ENCODE measurements around the gene RAB1B.

The RAB1B gene

DNA sequence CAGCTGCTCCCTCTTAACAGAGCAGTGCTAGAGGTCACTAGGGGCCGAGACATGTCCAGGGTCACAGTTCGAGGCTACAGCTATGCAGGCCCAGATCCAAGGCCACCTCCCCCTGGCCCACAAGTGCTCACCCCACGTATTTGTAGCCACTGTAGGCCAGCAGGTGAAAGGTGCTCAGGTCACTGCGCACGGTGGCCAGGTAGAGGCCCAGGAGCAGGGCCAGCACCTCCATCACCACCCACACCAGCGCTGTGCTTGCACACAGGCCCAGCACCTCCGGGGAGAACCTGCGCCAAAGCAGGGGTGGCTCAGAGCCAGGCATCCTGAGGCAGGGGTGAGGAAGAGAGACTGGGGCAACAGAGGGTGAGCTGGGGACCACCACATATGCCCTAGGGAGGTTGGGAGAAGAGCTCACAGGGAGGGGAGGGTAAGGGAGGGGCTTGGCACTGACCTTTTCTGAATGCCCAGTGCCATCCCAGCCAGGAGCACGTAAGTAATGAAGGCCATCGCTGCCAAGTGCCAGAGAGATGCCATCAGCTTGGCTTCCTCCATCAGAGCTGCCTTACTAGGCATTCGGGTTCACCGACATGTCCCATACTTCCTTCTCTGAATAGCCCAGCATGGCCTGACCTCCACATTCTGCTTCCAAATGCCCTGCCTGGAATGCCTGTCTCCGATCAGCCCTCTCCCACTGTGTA is 17.0 kb downstream of the RAB1B start:
- no peak for DNase-seq

DNA sequence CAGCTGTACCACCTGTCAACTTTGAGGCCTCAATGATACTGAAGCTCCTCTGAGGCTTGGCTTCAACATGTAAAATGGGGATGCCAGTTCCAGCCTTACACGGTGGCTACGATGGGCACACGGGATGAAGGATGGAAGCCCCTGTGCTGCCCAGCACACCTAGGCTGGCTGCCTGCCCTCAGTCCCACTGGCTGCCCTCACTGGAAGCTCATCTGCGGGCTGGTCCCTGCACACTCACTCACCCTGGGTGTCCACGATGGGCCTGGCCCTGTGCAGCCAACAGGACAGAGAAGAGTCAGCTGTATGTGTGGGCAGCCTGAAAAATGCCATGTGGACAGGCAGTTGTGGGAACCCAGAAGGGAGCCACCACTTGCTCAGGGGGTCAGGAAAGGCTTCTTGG is 18.3 kb downstream of the RAB1B start:
- DNase-seq = no peak

DNA sequence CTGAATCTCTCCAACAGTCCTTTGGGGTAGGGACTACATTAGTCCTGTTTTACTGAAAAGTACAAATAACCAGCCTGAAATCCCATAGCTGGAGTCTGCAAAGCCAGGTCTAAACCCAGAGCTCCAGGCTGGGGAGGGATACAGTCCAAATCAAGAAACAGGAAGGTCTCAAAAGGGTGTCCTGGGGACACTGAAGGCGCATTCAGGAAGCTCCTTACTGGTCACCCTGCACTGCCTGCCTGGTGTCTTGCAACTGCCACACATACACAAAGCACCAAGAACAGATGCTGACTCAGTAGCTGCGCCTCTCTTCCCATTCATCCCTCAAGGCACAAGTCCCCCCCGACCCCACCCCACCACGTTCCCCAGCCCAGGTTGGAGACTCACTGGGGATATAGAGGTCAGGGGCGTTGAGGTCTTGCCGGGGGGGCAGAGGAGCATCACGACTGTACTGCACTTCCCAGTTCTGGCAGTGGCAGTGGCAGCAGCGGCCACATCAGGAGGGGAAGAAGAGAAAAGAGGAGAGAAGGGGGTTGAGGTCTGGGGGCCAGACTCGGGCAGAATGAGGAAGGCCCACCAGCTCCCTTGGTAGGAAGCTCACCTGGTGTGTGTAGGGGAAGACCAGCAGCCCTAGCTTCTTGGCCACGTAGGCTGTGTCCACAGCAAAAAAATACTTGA is 18.9 kb downstream of the RAB1B start:
- no peak for DNase-seq

DNA sequence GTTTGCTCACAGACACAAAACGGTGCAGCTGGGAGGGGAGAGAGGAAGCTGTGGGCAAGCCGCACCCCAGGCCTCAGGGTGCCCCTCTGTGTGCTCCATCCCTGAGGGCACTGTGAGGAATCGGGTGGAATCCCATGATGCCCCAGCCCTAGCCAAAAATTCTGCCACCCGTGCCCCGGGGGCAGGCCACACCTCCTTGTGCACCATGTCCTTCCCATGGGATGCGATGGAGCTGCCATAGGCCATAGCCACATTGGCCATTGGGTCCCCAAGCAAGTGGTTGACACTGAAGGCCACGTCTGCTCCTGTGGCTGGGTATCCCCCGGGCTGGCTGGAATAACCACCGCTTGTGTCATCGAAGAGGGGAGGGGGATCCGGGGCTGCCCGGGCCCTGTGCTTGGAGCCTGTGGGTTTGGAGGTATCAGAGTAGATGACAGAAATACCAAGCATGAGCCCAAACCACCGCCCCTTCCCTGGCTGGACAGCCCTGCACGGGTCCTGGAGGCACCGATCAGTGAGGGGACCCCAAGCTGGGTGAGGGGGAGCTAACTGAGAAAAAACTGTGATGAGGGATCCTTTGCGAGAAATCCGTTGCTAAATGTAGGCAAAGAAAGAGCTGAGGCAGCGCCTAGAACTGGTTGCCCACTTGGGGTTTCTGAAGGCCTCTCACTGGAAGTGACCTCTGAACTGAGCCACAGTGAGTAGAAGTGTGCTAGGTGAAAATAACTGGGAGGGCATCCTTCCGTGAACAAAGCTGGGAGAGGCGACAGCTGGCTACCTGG is 19.6 kb downstream of the RAB1B start:
- DNase-seq = no peak

DNA sequence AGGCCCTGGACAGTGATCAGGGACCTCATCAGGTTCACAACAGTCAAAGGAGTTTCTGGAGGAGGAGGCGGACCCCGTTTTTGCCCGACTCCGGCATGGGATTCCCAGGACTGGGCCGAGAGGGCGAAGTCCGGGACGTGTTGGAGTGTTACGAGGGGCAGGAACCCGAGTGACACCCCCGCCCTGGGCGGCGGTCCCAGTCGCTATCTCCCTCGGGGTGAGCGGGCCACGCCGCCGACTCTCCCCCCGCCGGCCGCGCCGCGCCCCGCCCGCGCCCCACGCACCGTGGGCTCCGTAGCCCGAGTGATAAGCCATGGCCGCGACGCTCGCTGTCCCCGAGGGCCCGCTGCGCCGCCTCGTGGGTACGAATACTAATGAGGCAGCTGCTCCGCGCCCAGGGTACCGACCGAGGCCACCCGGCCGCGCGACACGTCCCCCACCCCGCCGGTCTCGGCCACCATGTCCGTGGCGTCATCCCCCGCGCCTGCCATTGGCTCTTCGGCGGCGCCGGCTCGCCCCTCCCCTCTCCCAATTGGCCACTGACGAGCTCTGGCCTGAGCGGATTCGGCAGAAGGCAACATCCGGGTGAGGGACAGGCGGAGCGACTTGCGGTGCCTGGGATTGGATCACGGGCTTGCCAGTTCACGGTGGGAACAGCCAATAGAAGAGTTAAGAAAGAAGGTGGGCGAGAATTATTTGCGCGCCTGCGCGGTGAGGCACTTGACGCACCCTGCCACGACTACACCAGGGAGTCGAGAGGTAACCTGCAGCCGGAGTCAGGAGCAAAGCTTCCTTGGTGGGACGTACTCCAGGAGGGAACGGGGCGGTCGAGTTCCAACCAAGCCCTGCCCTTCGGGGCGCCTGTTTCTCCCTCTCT is 20.5 kb downstream of the RAB1B start, which contains the start of gene YIF1A:
Gene YIF1A, minus strand, starts transcription at position 473 of the 877 bp plus-strand sequence. Its CDS starts 158 bp downstream, at position 315.
- peak; percentile 98 to 99 for DNase-seq

DNA sequence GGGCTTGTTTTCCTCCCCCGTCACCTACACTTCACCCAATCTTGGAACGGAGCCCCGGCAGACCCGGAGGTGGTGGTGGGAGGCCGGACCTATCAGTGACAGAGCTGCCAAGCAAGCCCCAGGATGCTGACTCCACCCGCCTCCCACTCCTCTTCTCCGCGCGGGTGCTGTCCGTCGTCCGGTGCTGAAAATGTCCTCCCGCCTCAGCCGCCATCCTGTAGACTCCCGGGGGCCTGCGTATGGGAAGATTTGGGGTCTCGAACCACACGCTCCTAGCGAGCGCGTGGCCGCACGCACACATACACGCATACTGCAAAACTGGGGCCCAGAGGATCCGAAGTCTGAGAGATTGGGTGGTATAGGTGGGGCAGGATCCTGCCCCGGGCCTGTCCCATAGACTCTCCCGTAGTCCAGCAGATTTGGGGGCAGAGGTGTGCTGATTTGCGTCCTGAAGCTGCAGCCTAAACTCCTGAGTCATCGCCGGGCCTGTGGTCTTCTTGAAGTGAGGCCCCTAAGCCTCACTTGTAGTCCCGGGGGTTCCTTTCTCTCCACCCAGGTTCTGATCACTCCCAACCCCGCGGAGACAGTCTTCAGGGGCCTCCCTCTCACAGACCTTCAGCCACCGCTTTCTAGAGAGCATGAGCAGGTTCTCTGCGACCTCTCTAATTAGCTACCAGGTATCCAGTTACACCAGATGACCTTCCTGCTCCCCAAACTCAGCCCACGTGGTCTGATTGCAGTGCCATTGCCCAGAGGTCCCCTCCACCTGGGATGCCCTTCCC is 21.3 kb downstream of the RAB1B start:
- no peak for DNase-seq

DNA sequence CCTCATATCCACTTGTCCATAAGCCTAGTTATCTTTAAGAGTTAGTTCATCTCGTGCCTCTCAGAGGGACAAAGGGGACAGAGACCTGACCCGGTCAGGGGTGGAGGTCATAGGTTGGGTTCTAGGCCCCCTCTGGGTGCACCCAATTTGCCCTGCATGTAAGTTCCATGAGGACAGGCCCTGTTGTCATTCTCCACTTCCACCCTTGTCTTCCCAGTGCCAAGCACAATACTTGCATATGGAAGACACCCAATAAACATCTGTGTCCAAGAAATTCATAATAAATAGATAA is 21.8 kb downstream of the RAB1B start:
- no peak for DNase-seq

DNA sequence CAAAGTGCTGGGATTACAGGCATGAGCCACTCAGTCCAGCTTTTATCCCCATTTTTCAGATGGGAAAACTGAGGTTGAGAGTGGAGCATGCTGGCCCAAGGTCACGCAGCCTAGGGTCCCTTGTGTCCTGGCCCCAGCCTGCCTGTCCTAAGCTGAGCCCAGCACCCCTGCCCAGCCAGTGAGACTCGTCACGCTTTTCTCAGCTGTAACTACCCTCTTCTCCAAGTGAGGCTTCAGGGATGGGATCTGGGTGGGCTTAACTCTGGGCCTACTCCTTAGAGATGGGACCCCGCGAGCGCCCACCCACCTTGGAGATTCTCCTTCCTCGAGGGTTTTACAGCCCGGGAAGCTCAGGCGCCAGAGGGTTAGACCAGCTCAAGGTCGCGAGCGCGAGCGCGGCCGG is 22.9 kb downstream of the RAB1B start:
- no peak for DNase-seq

DNA sequence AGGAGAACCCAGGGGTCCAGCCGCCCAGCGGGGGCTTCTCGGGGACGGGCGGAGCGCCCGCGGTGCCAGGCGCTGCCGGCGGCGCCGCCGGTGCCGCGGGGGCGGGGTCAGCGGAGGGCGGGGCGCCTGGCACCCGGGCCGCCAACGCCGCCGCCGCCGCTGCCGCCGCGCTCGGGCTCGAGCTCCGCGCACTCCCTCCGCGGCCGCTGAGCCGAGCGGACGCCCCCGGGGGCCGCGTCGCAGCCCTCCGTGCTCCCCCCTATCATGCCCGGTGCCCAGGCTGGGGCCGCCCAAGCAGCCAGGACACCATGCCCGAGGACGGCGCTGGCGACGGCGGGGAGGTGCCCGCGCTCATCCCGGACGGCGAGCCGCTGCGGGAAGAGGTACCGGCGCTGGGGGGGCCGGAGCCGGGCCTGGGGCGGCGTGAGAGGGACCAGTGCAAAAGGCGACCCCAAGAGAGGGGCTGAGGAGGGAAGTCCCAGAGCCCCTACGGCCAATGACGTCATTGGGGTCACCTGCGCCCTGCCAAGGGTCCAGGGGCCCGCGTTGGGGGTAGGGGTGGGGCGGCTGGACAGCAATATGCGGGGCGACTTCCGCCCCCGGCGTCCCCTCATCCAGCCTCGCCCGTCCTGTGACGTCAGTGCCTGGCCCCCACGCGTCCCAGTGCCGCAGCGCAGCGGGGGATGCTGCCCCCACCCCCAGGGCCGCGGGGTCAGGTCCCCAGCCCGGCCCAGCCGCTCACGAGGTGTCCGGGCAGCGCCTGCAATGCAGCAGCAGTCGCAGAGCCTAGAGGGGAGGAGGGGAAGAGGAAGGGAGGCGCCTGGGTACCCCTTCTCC is 23.5 kb downstream of the RAB1B start, which contains the start of gene TMEM151A:
Gene TMEM151A, plus strand, starts transcription at position 189 of the 837 bp plus-strand sequence. Its CDS starts 120 bp downstream, at position 309.
- DNase-seq = no peak

DNA sequence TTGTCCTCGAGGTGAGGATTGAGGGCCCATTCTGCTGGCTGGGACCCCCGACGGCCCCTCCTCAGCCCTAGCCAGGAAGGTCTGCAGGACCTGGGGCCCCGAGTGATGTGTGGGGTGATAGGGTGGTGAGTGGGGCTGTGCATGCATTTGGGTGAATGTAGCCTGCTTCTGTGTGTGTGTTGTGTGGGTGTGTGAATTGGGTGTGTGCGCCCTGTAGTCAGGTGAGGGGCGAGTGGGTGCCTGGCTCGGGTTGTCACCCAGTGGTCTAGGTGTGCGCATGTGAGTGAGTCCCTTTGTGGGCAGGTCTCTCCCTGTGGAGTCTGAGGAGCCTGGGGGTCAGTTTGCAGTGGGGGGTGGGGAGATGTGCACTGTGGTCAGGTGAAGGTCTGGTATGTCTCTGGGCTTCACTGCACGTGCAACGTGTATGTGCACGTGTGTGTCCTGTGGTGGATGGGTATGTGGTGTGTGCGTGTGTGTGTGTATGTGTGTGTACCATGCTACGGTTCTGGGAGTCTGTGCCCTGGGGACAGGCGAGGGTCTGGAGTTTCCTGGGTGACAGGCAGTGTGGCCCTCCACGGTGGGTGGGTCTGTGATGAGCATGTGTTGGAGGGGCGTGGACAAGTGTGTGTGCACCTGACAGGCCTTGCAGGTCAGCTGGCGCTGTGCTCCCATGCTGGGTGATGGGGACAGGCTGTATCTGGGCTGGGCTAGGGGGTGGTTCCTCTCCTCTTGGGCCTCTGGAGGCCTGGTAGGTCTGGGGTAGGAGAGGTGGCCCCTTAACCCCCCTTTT is 24.3 kb downstream of the RAB1B start:
- DNase-seq = no peak

DNA sequence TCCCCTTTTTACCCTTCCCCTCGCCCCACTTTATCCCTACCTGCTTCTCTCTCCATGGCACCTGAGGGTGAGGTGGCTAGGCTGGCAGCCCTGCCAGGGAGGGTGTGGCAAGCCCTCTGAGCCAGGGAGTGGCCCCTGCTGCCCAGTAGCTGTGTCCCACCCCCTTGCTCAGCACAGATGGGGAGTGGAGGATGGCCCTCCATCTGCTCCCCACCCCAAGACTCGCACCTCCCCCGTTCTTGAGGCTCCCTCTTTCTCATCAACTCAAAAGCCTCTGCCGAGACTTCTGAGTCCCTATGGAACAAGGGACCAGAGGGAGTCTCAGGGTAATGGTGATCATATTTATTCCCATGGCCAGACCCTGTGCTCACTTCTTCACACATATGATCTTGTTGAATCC is 24.9 kb downstream of the RAB1B start:
- no peak for DNase-seq

DNA sequence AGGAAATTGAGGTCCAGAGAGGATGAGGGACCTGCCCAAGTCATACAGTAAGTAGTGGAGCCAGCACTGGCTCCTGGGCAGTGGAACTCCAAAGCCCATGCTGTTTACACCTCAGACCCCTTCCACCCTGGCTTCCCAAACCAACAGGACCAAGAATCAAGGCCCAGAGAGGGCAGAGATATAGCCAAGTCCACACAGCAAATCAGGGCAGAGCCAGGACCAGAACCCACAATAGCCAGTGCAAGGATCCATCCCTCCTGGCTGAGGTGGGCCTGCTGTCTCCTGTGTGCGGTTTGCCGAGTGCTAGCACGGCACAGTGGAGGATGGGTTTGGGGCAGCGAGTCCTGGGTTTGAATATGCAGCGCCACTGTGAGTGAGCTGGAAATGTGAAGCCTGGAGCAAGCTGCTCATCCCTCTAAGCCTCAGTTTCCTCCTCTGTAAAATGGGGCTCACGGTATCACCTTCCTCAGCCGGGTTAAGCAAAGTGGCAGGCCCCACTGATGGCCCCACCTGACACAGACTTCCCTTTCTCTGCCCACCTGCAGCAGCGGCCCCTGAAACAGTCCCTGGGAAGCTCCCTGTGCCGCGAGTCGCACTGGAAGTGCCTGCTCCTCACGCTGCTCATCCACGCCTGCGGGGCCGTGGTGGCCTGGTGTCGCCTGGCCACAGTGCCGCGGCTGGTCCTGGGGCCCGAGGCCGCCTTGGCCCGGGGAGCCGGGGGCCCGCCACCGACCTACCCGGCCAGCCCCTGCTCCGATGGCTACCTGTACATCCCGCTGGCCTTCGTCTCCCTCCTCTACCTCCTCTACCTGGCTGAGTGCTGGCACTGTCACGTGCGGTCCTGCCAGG is 25.6 kb downstream of the RAB1B start:
- no peak for DNase-seq

DNA sequence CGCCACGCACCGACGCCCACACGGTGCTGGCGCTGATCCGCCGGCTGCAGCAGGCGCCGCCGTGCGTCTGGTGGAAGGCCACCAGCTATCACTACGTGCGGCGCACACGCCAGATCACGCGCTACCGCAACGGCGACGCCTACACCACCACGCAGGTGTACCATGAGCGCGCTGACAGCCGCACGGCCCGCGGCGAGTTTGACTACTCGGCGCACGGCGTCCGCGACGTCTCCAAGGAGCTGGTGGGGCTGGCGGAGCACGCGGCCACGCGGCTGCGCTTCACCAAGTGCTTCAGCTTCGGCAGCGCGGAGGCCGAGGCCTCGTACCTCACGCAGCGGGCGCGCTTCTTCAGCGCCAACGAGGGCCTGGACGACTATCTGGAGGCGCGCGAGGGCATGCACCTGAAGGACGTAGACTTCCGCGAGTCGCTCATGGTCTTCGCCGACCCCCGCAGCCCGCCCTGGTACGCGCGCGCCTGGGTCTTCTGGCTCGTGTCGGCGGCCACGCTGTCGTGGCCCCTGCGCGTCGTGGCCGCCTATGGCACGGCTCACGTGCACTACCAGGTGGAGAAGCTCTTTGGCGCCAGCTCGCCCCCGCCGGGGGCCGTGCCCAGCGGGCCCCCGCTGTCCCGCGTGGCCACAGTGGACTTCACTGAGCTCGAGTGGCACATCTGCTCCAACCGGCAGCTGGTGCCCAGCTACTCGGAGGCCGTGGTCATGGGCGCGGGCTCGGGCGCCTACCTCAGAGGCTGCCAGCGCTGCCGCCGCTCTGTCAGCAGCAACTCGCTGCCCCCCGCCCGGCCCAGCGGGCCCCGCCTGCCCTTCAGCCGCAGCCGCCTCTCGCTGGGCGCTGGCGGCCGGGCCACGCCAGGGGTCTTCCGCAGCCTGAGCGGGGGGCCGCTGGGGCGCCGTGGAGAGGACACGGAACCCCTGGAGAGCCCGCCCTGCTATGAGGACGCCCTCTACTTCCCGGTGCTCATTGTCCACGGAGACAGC is 26.5 kb downstream of the RAB1B start:
- no peak for DNase-seq

DNA sequence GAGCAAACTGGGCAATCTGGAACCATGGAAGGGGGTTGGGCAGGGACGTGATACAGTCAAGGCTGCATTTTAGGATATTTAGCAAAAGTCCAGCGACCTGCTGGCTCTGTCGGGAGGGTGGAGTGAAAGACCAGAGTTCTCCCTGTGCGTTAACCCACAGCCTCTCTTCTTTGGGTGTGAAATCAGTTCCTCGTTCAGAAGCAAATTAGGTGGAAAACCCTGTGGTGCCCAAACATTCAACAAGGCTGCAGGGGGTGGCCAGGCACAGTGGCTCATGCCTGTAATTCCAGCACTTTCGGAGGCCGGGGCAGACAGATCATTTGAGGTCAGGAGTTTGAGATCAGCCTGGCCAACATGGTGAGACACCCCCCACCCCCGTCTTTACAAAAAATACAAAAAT is 29.2 kb downstream of the RAB1B start:
- DNase-seq = no peak

DNA sequence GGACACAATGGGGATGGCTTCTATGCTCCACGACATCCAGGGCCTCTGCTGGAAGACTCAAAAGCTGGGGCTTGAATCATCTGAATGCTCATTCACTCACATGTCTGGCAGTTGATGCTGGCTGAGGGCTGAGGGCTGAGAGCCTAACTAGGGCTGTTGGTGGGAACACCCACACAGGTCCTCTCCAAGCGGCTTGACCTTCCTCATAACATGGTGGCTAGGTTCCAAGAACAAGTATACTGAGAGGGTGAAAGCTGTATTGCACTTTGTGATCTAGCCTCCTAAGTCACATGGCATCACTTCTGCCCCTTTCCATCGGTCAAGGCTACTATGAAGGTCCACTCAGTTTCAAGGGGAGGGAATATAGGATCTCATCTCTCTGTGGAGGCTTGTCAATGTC is 30.7 kb downstream of the RAB1B start:
- DNase-seq = no peak

DNA sequence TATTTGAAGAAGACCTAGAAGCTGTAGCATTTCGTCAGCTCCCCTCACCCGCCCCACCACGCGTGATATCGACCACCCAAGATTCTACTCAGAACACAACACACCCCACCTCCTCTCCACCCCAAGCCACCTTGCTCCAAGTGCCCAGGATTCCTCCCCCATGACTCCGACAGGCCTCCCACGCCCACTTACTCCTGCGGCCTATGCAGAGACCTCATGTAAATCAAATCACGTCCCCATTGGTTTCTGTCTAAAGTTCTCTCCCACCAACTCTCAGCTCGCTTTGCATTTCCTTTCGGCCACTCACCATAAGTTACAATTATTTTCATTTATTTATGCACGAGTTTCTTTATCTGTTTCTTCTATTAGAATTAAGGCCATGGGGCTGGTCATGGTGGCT is 34.2 kb downstream of the RAB1B start:
- DNase-seq = no peak

DNA sequence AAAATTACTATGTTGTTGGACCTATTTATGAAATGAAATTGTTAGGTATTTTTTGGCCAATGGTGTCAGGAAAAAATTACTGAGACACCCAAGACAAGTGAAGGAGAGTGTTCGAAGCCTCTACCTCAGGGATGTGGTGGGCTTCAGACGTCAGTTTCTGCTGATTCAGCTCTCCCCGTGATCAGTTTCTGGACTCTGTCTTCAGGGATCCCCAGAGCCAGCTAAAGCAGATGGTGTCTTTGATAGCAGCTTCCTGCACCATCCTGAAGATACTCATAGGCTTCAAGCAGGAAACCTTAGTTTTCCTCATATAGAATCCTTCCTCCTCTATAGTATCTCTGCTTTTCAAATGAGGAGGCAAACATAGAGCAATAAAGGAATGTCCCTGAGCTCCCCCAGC is 41.0 kb downstream of the RAB1B start:
- no peak for DNase-seq

DNA sequence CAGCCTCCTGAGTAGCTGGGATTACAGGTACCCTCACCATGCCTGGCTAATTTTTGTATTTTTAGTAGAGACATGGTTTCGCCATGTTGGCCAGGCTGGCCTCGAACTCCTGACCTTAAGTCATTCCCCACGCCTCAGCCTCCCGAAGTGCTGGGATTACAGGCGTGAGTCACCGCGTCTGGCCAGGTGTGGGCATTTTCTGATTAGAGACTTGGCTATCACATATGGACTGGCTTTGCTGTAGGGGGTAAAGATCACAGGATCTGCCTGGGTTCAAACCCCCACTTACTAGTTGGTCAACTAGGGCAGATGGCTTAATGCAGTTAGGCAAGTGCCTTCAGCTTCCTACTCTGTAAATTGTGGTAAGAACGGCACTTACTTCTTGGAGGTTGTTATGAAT is 41.9 kb downstream of the RAB1B start:
- DNase-seq = no peak

Data from NCI-H524 (cell line).